ENCODE data around the gene PRKCZ.

Gene PRKCZ

DNA sequence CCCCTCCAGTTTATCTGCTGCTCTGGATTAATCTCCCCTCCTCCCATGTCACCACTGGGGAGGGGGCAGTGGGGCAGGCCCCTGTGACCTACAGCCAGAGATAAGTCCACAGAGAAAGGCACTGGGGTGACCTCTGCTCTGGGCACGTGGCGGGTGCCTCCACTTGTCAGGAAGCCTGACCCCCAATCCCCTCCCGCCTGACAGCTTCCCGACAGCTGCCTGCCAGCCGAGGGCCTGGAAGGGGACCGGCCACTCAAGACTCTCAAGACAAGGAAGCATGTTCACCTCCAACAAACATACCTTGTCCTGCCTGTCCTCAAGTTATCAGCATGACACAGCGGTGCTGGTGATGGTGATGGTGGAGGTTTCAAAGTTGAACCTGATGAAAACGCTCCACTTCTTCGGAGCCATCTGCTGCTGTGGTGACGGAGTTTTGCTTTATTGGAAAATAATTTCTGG is 147.5 kb downstream of the PRKCZ start:
- Histone ChIP-seq H3K36me3 (no peaks in the 10 kb centered on the region), H3K9me3 (no peaks in the 10 kb centered on the region), H3K4me1 (peaks cover 8 to 53% (median 47%) of the 10 kb centered on the region in 4 donors), H3K27me3 (no peaks in the 10 kb centered on the region), H3K4me3 (no peak overlapping the region), H3K27ac (peak overlapping the region; percentile 41 to 93)
- DNase-seq = no peak
- intact Hi-C loops (cut with DNase I; ENCODE audit: low total_unique reads) = loop anchor here (5.0 kb wide), 1 partner anchor 35 kb away; no protein-coding TSS in a partner anchor
- TF ChIP-seq, protein P1, sequence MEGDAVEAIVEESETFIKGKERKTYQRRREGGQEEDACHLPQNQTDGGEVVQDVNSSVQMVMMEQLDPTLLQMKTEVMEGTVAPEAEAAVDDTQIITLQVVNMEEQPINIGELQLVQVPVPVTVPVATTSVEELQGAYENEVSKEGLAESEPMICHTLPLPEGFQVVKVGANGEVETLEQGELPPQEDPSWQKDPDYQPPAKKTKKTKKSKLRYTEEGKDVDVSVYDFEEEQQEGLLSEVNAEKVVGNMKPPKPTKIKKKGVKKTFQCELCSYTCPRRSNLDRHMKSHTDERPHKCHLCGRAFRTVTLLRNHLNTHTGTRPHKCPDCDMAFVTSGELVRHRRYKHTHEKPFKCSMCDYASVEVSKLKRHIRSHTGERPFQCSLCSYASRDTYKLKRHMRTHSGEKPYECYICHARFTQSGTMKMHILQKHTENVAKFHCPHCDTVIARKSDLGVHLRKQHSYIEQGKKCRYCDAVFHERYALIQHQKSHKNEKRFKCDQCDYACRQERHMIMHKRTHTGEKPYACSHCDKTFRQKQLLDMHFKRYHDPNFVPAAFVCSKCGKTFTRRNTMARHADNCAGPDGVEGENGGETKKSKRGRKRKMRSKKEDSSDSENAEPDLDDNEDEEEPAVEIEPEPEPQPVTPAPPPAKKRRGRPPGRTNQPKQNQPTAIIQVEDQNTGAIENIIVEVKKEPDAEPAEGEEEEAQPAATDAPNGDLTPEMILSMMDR (IDR thresholded peaks at IDR 0.05) = no peak

DNA sequence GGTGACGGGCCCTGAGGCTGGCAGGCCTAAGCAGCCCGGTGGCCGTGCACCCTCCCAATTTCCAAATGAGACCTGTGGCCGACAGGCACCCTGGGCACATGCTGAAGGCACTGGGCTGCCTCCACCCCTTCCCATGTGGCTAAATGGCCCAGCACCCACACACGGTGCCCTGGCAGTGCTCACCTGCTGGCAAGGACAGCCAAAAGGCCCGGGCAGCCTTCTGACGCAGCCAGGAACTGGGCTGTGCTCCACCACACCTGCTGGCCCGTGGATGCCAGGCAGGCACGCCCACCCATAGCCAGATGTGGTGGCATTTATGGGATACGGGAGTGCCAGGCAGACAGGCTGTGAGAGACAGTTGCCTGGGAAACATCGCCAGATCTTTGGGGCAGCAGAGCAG is 148.4 kb downstream of the PRKCZ start:
- no peak for DNase-seq
- intact Hi-C loops (cut with DNase I; ENCODE audit: low total_unique reads) = loop anchor here (5.0 kb wide), 1 partner anchor 34 kb away; no protein-coding TSS in a partner anchor
- peaks cover 8 to 48% (median 39%) of the 10 kb centered on the region in 4 donors for H3K4me1 ChIP-seq
- no peaks in the 10 kb centered on the region for H3K36me3 ChIP-seq
- no peaks in the 10 kb centered on the region for H3K9me3 ChIP-seq
- TF ChIP-seq, protein P1 (IDR thresholded peaks at IDR 0.05) = no peak
- no peaks in the 10 kb centered on the region for H3K27me3 ChIP-seq
- no peak overlapping the region for H3K4me3 ChIP-seq
- H3K27ac ChIP-seq = peak overlapping the region; percentile 86 to 93

DNA sequence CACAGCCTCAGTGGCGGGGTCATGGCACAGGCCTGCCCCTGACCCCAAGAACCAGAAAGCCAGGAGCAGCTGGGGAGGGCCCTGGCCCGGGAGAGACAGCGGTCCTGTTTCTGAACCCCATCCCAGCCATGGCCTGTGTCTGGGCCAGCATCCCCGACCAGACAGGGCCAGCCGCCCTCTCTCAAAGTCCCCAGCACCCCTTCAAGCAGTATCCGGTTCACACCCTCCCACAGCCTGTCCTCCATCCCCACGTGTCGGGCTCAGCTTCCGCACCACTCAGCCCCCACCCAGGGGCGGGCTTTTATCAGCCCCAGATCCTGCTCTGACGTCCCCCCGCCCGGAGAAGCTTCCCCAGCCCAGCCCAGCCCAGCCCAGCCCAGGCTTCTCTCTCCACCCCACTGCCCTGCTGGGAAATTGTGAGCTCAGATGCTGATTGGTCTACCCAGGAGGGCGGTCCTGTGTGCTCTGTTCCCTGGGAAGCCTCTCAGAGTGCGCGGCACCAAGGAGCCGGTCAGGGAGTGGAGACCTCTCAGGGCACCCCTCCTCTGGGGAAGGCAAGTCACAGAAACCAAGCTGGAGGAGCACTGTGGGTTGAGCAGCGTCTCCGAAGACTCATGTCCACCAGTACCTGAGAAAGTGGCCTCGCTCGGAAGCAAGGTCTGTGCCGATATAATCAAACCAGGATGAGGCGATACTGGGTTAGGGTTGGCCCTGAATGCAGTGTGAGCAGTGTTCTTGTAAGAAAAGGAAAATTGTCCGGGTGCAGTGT is 149.0 kb downstream of the PRKCZ start:
- peaks cover 8 to 48% (median 39%) of the 10 kb centered on the region in 4 donors for H3K4me1 ChIP-seq

DNA sequence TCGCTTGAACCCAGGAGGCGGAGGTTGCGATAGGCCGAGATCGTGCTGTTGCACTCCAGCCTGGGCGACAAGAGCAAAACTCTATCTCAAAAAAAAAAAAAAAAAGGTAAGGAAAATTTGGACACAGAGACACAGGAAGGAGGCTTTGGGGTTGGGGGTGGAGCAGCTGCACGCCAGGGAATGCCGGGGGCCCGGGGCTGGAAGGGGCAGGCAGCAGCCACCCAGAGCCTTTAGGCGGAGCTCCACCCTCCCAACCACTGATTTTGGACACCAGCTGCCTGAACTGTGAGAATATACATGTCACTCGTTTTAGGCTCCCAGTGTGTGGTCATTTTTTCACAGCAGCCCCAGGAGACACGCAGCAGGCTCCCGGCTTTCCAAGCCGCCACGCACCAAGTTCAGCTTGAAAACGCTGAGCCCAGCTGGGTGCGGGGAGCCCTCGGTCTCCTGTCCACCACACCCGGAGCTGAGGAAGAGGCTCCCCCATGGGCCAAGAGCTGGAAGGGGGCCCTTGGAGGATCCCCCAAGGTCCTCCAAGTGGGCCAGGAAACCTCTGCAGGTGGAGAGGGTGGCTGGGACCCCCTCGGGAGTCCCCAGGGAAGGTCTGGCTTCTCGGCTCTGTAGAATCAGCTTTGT is 150.2 kb downstream of the PRKCZ start:
- no peaks in the 10 kb centered on the region for H3K9me3 ChIP-seq
- peaks cover 8 to 48% (median 38%) of the 10 kb centered on the region in 4 donors for H3K4me1 ChIP-seq
- TF ChIP-seq, protein P1 (IDR thresholded peaks at IDR 0.05) = no peak
- no peak for DNase-seq
- no peaks in the 10 kb centered on the region for H3K27me3 ChIP-seq
- intact Hi-C loops (cut with DNase I; ENCODE audit: low total_unique reads) = loop anchor here (10.0 kb wide), 1 partner anchor 114 kb away; no protein-coding TSS in a partner anchor
- peak overlapping the region in 1 of 2 donors; percentile 56 for H3K4me3 ChIP-seq
- H3K27ac ChIP-seq = peak overlapping the region in 1 of 2 donors; percentile 93
- no peaks in the 10 kb centered on the region for H3K36me3 ChIP-seq

More for the DNA sequence above, 149.0 kb downstream of the PRKCZ start:
- intact Hi-C loops (cut with DNase I; ENCODE audit: low total_unique reads) = loop anchor here (5.0 kb wide), 1 partner anchor 33 kb away; no protein-coding TSS in a partner anchor
- no peaks in the 10 kb centered on the region for H3K9me3 ChIP-seq
- TF ChIP-seq, protein P1 (IDR thresholded peaks at IDR 0.05) = no peak
- peak overlapping the region; percentile 43 to 56 for H3K4me3 ChIP-seq
- H3K27ac ChIP-seq = peak overlapping the region; percentile 86 to 93
- DNase-seq = peak; percentile 95 to 97
- no peaks in the 10 kb centered on the region for H3K27me3 ChIP-seq
- H3K36me3 ChIP-seq = no peaks in the 10 kb centered on the region

DNA sequence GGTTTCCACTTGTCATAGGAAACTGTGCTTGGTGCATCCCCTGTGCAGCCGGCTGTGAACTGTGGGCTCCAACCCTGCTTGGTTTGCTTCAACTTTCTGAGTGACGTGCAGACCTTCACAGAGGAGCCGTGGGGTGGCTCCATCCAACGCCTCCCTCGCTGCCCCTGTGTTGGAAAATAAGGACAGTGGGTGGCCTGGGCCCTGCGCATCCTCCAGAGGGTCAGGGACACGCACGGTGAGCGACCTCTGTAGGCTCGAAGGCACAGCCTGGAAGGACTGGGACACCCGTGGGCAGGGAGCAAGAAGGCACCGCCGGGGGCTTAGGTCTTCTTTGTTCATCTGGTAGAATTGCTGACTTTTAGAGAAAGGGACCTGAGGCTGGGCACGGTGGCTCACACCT is 150.9 kb downstream of the PRKCZ start:
- no peak overlapping the region for H3K4me3 ChIP-seq
- H3K27me3 ChIP-seq = no peaks in the 10 kb centered on the region
- intact Hi-C loops (cut with DNase I; ENCODE audit: low total_unique reads) = loop anchor here (10.0 kb wide), 1 partner anchor 114 kb away; no protein-coding TSS in a partner anchor
- H3K4me1 ChIP-seq = peaks cover 13 to 48% (median 40%) of the 10 kb centered on the region in 4 donors
- no peak for DNase-seq
- no peaks in the 10 kb centered on the region for H3K9me3 ChIP-seq
- TF ChIP-seq, protein P1 (IDR thresholded peaks at IDR 0.05) = no peak
- H3K27ac ChIP-seq = peak overlapping the region in 1 of 2 donors; percentile 93
- H3K36me3 ChIP-seq = no peaks in the 10 kb centered on the region
